ENCODE data around the gene VGLL4.

DNA sequence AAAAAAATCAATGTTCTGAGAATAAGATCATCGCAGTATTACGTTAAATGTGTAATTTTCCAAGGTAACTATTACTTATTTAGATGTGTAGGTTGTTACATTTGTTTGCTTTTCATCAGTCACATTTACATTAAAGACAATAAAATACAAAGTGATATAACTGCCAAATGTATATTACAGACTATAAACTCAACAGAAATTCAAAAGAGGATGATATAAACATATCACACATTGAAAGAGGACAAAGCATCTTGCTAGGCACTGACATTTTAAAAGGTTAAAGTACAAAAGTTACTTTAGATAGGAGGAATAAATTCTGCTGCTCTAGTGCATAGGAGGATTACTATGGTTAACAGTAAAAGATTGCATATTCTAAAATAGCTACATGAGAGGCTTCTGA, 16.1 kb downstream of the VGLL4 start:
- TF ChIP-seq ZNF263 (CRISPR knock-in tag; IDR thresholded peaks at IDR 0.05; ENCODE audit: low read depth) = no peak
- no peak for TF ChIP-seq TP53 (CRISPR knock-in tag; IDR thresholded peaks at IDR 0.05)
- TF ChIP-seq, protein P1, sequence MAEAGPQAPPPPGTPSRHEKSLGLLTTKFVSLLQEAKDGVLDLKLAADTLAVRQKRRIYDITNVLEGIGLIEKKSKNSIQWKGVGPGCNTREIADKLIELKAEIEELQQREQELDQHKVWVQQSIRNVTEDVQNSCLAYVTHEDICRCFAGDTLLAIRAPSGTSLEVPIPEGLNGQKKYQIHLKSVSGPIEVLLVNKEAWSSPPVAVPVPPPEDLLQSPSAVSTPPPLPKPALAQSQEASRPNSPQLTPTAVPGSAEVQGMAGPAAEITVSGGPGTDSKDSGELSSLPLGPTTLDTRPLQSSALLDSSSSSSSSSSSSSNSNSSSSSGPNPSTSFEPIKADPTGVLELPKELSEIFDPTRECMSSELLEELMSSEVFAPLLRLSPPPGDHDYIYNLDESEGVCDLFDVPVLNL (CRISPR knock-in tag; IDR thresholded peaks at IDR 0.05; ENCODE audit: borderline replicate concordance, low read depth) = no peak
- no peak for TF ChIP-seq CTCF (IDR thresholded peaks at IDR 0.05)
- no peak for TF ChIP-seq ELF4 (CRISPR knock-in tag; IDR thresholded peaks at IDR 0.05; ENCODE audit: low read depth)
- no peak for TF ChIP-seq GABPB1 (CRISPR knock-in tag; IDR thresholded peaks at IDR 0.05)
- no peak for TF ChIP-seq TEAD4 (CRISPR knock-in tag; IDR thresholded peaks at IDR 0.05)
- no peak for TF ChIP-seq MLX (CRISPR knock-in tag; IDR thresholded peaks at IDR 0.05)
- TF ChIP-seq STAT6 (CRISPR knock-in tag; conservative IDR thresholded peaks at IDR 0.05; ENCODE audit: low read depth) = no peak
- no peak for TF ChIP-seq ZNF138 (CRISPR knock-in tag; conservative IDR thresholded peaks at IDR 0.05)

Data from WTC11 (cell line).